HG03097 (cell line): ENCODE measurements around the gene SLC6A13.
"Not testable (repeated sequence)": the region's sequence is repeated elsewhere in the genome, so short reads cannot be mapped to it uniquely, and the experiment has no call there.

Experiments
- ATAC-seq: cut with Tn5 transposase; IDR thresholded peaks from one replicate; pipeline ENCODE4 v1.9.1; 2021; ENCODE audit not compliant: unreplicated experiment, low FRiP score

The SLC6A13 gene

DNA sequence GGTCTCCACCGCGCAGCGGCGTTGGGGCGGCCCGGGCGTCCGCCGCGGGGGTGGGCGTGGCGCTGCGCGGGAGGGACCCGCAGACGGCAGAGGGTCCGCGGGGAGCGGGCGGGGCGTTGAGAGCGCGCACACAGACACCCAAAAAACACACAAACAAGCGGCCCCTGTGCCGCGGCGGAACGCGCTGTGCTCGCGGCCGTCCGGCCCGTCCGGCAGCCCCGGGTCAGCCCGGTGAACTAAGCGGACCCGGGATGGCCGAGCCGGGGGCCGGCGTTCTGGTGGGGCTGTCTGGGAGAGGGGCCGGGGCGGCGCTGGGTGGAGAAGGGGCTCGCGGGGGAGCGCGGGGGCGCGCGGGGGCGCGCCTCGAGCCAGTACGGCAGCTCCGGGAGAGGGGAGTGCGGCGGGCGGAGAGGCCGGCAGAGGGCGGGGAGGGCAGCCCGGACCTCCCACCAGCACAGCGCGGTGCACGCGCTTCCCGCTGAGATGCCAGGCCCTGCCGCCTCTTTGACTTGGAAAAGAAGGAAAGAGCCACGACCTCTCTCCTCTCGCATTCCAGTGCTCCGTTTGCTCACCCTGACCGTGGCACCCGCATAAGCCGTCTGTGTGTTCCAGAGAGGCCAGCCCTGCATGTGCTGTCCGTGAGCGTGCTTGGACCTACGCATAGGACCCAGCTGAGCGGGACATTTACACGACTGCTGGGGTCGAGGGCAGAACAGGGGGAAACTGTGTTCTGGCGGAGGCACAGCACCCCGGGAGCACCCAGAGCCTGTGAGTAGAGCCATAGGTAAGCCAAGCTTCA is 59.0 kb downstream of the SLC6A13 start:
- ATAC-seq, result no peak

DNA sequence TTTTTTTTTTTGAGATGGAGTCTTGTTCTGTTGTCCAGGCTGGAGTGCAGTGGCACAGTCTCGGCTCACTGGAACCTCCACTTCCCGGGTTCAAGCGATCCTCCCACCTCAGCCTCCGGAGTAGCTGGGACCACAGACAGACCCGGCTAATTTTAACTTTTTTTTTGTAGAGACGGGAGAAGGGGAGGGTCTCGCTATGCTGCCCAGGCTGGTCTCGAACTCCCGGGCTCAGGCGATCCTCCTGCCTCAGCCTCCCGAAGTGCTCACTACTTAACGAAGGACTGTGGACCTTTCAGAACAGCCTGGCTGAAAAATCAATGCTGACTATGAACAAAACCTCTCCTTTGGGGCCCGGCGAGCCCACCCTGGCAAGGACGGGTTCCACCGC is 59.6 kb downstream of the SLC6A13 start:
- no peak for ATAC-seq

DNA sequence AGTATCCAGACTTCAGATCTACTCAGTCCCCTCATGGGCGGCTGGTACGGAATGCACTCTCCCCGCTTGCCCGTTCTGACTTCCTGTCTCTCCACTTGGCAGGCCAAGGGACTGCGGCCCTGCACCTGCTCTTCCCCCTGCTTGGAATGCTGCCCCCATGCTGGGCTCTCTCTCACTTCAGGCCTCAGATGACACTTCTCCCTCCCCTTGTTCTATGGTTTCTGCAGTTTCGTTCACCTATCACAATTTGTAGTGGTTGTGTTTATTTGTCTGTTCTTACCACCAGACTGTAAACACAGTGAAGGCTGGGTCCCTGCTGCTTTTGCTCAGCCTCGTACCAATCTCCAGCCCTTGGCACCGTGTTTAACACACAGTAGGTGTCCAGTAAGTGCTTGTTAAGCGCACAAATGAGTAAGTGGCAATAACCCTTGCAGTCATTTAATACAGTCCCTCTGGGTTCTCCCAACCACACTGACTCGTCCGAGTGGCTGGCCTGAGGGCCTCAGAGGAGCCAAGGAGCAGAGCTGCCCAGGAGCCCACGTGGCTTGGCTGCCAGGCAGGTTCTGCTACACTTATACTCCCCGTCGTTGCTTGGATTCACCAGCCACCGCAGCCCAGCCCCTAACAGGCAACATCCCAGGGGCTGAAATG is 60.4 kb downstream of the SLC6A13 start:
- no peak for ATAC-seq

DNA sequence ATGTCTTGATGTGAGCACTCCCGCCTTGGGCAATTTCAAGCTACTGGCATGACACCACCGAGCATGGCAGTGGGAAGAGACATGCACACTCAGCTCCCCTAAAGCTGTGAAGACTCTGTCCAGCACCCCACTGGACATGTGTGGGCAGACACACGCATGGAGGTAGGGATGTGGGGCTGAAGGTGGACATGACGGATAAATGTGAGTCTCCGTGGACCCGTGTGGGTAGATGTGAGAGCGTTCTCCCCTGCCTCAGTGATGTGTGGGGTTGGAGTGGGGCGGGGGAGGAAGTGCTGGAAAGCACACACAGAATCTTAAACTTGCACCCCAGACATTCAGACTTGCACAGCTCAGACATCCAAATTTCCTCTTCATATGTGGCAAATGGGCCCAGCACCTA is 61.3 kb downstream of the SLC6A13 start:
- ATAC-seq, result no peak

DNA sequence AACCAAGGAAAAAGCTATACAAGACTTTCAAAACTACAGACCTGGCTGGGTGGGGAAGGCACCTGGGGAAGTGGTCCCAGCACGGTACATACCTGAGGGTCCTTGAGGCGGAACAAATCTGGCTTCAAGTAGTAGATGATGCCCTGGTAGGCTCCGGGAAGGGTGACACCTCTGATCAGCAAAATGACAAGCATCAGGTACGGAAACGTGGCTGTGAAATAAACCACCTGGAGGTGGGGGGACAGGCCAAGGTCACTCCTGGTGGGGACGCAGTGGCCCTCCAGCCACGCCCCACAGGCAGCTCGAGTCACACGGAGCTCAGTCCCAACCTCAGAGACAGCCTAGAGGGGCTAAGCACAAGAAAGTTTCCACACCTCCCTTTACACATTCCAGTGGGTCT is 63.9 kb downstream of the SLC6A13 start:
- ATAC-seq, result no peak

DNA sequence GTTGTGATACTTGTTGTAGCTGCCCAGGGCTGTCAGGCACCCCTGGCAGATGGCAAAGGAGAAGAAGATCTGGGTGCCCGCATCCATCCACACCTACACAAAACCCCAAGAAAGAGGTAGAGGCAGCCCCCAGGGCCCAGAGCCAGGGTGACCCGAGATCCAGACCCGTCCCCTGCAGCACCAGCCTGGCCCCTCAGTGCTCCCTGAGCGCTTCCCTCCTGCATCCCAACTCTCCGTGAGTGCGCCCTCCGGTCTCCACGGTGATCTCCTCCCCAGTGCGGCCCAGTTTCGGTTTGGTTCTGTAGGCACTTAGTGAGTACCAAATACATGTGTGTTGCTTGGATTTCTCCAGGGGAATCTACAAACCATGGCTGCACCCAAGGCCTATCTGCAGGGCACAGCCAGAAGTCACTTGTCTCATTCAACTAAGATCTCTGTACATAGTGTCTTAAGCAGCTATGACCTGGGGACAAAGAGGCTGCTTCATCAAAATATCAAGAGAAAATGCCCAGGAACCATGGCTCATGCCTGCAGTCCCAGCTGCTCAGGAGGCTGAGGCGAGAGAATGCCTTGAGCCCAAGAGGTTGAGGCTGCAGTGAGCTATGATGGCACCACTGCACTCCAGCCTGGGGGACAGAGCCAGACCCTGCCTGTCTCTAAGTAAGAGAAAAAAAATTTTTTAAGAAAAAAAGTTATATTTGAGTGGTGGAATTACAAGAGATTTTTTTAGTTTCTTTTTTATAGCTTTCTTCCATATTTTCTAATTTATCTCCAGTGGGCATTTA is 64.5 kb downstream of the SLC6A13 start:
- ATAC-seq, result no peak

DNA sequence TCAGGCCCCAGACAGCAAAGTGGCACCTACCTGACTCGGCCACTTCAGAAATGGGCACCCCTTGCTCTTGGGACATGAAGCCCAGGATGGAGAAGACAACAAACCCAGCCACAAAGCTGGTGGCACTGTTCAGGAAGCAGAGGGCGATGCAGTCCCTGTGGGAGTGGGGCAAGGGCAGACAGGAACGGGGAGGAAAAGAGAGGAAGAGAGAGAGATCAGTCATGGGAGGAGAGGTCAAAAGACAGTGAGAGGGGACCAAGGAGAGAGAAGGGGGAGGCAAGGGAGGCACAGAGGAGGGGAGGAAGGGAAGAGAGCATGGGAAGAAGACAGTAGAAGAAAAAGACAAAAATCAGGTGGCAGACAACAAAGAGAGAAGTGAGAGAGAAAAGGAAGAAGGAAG is 65.3 kb downstream of the SLC6A13 start:
- no peak for ATAC-seq

DNA sequence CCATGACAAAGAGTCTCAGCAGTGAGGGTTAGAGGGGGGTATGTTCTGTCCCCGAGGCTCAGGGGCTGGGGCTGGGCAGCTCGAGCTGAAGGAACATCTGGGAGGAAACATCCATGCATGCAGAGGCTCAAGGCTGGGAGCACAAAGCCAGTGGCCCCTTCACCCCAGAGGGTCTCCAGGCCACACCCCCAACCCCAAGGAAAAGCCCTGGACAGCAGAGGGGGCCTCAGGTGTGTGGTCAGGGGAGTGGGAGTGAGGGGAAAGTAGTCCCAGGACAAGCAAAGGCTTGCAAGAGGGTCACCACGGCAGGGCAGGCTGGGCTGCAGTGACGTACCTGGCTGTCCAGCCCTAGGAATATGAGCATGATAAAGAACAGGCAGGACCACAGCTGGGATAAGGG is 66.2 kb downstream of the SLC6A13 start:
- ATAC-seq, result no peak

DNA sequence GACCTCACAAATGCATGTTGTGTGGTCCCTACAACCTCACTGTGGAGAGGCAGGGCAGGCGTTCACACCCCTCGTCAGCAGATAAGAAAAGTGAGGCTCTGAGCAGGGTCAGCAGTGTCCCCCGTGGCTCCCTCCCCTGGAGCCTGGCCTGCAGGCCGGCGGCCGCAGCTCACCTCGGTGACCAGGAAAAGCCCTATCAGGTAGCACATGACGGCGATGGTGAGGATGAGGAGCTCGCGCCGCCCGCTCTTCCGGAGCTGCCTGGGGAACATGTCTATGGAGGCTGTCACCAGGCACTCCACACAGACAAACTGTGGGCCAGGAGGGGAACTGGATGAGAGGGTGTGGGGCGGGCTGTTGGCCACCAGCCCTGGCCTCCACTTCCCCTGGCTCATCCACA is 66.7 kb downstream of the SLC6A13 start:
- no peak for ATAC-seq

DNA sequence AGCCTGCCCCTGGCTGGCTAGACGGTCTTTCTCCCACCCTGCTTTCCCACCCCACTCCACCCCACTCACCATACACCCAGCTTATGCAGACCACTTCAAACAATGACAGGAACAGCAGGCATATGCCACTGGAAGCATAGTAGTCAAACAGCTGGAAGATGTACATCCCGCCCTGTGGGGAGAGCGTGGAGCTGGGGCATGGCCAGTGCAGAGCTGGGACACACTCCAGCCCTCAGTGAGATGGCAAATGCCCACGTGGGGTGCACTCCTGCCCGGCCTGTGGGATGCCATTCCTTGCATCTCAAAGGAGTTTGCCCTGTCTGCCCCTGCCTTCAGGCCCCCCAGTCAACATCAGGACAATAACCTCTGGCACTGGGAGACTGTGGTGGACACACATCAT is 67.5 kb downstream of the SLC6A13 start:
- no peak for ATAC-seq

DNA sequence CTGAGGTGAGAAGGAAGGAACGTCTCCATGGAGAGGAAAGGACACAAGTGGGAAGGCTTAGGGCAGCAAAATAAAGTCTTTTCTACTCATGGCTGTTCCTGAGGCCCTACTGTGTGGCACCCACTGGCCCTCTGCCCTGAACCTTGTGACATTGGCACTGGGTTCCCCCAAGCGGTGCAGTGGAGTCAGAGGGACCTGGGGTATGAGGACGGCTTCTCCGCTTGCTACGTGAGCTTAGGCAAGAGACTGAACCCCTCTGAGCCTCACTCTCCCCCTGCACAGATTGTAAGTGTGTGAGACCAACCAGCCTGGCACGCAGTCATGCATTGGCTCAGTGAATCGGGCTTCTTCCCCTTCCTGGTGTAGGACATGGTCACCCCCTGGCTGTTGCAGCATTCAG is 68.4 kb downstream of the SLC6A13 start:
- ATAC-seq, result no peak

DNA sequence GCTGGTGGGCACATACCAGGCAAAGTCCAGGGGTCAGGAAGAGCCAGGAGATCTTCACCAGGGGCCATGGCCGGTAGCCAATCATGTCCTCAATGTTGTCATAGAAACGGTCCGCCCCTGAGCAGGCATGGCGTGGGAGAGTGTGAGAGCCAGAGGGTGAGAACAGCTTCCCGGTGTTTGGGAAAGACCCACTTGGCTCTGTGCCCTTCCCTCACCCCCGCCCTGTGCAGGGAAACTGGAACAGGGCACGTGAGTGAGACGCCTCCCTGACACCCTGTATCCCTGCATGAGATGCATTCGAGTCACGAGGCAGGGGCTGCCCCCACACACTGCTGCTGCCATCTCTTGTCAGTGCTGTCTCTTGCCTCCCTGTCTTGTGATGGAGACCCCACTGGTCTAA is 69.4 kb downstream of the SLC6A13 start:
- no peak for ATAC-seq

DNA sequence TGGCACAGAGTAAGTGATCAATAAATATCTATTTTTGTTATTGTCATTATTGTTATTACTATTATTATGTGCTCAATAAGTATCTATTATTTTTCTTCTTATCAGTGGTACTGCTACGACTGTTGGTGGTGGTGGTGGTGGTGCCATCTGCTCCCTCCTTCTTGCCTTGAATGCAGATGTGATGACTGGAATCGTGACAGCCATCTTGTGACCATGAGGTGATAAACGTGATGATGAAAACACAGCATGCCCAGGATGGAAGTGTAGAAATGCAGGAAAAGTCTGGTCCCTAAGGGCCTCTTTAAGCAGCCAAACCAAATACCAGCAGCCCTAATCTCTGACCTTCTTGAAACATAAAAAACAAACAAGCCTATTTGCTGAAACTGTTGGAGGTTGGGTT is 71.1 kb downstream of the SLC6A13 start:
- no peak for ATAC-seq

DNA sequence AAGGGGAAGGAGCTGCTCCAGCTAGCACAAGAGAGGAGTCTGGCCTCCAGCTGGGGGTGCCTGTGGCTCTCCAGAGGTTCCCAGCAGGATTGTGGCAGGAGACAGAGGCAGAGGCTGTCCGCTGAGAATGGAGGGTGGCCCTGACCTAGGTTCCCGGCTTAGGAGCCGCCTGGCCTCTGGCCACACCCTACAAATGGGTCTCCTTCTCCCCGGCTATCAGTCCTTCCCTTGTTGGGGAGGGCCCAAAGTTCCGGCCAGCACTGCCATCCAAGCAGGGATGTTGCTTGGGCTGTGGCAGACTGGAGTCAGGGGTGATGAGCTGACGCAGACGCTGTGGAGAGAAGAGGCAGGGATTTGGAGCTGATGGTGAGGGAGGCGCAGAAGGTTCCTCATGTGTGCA is 71.8 kb downstream of the SLC6A13 start:
- ATAC-seq, result no peak

DNA sequence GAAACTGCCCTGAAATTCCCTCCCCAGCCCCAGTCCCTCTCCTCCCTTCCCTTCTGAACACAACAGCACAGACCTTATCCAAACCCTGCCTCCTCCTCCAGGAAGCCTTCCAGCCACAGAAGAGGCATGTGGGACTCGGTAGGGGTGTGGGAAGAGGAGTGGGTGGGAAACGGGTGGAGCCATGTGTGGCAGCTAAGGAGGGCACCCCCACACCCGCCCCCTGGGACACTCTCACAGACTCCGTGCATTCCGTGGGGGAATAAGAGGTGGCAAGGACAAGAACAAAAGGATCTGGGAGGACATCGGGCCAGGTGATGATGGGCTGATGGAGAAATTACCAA is 73.0 kb downstream of the SLC6A13 start:
- no peak for ATAC-seq

DNA sequence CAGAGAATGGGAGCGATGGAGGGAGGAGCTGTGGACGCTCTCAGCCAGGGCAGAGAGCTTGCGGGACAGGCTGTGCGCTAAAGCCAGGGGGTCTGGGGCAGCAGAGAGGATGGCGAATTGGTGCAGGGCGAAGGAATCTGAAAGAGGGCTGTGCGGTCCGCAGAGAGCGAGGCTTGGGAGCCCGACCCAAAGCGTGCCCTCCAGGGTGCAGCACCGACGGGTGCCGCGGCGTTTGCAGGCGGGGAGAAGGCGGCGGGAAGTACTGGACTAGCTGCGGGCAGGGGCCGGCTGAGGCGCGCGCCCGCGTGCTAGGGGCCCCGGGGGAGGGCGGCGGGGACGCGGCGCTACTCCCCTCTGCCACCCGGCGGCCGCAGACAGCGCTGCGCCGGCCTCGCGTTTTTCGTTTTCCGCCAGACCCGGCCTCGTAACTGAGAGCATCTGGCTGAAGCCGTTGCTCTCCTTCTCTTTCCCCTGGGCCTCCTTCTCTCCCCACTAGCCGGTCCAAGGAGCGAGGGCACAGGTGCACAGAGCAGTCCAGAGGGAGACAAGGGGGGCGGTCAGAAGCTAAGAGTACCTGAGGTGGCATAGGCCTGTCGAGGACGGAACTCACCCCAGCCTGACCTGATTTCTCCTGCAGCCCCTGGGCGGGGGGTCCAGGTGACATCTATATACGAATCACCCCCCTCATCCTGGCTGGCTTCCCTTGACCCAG is 73.6 kb downstream of the SLC6A13 start:
- no peak for ATAC-seq

DNA sequence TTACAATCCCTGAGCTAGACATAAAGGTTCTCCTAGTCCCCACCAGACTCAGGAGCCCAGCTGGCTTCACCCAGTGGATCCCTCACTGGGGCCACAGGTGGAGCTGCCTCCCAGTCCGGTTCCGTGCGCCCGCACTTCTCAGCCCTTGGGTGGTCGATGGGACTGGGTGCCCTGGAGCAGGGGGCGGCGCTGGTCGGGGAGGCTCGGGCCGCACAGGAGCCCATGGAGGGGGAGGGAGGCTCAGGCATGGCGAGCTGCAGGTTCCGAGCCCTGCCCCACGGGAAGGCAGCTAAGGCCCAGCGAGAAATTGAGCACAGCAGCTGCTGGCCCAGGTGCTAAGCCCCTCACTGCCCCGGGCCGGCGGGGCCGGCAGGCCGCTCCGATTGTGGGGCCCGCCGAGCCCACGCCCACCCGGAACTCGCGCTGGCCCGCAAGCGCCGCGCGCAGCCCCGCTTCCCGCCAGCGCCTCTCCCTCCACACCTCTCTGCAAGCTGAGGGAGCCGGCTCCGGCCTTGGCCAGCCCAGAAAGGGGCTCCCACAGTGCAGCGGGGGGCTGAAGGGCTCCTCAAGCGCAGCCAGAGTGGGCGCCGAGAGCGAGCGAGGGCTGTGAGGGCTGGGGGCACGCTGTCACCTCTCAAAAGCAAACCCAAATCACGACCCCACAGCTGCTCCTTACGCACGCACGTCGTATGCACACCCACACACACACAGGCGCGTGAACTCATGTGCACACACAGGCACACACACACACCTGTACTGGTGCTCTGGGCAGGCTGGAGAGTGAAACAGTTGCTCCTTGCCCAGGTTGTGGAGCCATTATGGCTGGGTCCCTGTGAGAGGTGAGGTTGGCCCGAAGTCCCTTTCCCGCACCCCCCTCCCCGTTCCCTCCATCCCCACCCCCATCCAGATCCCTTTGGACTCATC is 74.4 kb downstream of the SLC6A13 start:
- not testable (repeated sequence) for ATAC-seq

DNA sequence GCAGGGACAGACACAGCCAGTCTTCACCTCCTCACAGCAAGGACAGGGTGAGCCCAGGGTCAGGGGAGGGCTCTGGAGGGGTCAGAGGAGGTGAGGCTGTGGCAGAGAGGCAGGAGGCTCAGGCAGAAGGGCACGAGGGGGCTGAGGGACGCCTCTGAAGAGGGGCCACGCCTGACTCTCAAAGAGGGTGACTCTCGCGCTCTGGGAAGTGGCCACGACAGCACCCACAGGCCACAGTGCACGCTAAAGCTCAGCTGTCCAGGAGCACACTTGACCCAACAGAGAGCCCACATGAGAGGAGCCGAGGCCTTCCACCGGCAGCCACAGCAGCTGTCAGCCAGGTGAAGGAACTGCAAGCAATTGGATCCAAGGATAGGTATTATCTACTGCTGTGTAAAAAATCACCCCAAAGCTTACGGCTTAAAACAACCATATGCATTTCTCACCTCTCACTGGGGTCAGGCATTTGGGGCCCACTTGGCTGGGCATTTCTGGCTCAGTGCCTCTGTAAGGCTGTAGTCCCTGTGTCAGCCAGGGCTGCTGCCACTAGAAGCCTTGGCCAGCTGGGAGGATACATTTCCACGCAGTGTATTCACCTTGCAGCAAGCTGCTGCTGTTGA is 76.5 kb downstream of the SLC6A13 start:
- ATAC-seq, result no peak

DNA sequence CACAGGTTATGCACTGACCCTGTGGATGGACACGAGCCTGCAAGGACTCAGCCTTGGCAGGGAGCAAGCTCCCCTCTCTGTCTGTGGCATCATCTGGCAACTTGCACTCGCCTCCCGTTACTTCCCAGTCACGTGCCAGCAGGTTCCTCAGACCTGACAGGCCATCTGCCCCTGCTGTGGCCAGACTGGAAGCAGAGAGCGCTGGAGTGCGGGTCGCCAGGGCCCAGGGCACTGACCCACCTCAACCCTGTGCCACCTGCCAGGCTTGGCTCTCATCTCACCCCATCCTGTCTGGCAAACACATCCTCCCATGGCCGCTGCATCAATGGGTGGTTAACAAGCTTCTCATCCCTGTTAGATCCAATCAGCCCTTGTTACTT is 77.1 kb downstream of the SLC6A13 start:
- no peak for ATAC-seq
